Measurements from ENCODE around the gene HPN.
"Not testable (repeated sequence)": the region's sequence is repeated elsewhere in the genome, so short reads cannot be mapped to it uniquely, and the experiment has no call there.

HPN gene

DNA sequence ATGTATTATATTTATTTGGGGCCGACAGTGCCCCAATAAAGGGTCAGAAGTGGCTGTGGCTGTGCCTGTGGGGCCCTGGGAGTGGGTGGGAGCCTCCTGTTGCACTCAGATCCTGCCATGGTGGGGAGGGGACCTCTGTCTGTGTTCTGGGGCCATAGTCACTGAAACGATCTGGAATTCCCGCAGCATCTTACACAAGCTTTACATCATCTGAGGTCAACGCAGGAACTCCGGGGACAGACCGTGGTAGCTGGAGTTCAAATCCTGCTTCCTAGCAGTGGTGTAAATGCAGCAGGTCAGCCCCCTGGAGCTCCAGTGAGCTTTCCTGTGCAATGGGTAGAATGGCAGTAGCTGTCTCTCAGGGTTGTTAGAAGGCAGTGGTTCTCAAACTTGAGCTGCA, 15.1 kb upstream of the HPN start:
- FAIRE-seq, result no peak
- TF ChIP-seq PAX5 (IDR thresholded peaks at IDR 0.05; ENCODE audit: insufficient read depth, low read length, severe bottlenecking), result no peak
- no peak for TF ChIP-seq SPI1 (IDR thresholded peaks at IDR 0.05; ENCODE audit: low read depth, low read length)
- TF ChIP-seq POU2F2 (IDR thresholded peaks at IDR 0.05; ENCODE audit: low read depth, low read length), result no peak
- no peak for TF ChIP-seq TAF1 (IDR thresholded peaks at IDR 0.05; ENCODE audit: low read depth, low read length)
- TF ChIP-seq POLR2AphosphoS5 (IDR thresholded peaks at IDR 0.05; ENCODE audit: low read depth, low read length), result no peak
- no peak for TF ChIP-seq POLR2A (IDR thresholded peaks at IDR 0.05; ENCODE audit: low read depth, low read length)

DNA sequence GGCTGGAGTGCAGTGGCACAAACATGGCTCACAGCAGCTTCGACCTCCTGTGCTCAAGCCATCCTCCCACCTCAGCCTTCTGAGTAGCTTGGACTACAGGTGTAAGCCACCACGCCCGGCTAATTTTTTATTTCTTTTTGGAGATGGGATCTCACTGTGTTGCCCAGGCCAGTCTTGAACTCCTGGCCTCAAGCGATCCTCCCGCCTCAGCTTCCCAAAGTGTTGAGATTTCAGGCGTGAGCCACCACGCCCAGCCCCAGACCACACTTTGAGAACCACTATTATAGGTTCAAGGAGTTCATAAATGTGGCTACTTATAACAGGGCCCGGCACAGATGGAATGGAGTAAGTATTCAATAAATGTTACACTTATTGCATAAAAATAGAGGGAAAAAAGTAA, 14.5 kb upstream of the HPN start:
- FAIRE-seq, result no peak
- TF ChIP-seq SPI1 (IDR thresholded peaks at IDR 0.05; ENCODE audit: low read depth, low read length) (no peak), POLR2AphosphoS5 (IDR thresholded peaks at IDR 0.05; ENCODE audit: low read depth, low read length) (no peak), POLR2A (IDR thresholded peaks at IDR 0.05; ENCODE audit: low read depth, low read length) (no peak), POU2F2 (IDR thresholded peaks at IDR 0.05; ENCODE audit: low read depth, low read length) (no peak), PAX5 (IDR thresholded peaks at IDR 0.05; ENCODE audit: insufficient read depth, low read length, severe bottlenecking) (no peak), TAF1 (IDR thresholded peaks at IDR 0.05; ENCODE audit: low read depth, low read length) (no peak)
- no peak for DNase-seq (ENCODE audit: insufficient read length, low spot score)

More for the DNA sequence above, 15.1 kb upstream of the HPN start:
- DNase-seq (ENCODE audit: insufficient read length, low spot score), result no peak

DNA sequence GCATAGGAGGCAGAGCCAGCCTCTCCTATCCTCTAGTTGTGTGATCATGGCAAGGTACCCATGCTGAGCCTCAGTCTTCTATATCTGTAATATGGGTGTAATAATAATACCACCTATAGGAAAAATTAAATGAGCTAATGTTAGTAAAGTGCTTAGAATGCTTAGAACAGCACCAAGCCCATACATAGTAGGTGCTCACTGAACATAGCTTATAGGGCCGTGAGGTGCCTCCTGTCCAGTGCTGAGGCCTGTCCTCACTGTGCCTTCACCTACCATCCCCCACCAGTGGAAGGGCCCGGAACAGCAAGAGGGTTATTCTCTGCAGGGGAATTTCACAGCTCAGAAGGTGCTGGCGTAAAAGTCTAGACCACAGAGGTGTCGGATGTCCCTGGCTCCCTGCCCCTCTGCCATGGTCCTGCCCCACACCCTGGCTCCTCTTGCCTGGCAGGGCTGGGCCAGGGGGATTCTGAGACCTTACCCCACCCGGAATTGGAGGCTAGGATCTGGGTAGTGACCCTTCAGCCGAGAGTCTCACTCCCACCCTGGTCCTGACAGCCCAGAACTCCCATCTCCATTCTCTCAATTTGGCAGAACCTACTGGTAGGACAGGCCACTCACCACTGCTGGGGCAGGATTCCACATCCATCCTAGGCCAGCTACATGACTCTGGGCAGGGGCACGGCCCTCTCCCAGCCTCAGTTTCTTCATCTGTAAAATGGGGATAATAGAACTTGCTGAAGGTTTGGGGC, 13.5 kb upstream of the HPN start:
- no peak for TF ChIP-seq POLR2AphosphoS5 (IDR thresholded peaks at IDR 0.05; ENCODE audit: low read depth, low read length)
- TF ChIP-seq POLR2A (IDR thresholded peaks at IDR 0.05; ENCODE audit: low read depth, low read length), result no peak
- no peak for TF ChIP-seq SPI1 (IDR thresholded peaks at IDR 0.05; ENCODE audit: low read depth, low read length)
- no peak for TF ChIP-seq POU2F2 (IDR thresholded peaks at IDR 0.05; ENCODE audit: low read depth, low read length)
- TF ChIP-seq TAF1 (IDR thresholded peaks at IDR 0.05; ENCODE audit: low read depth, low read length), result no peak
- no peak for TF ChIP-seq PAX5 (IDR thresholded peaks at IDR 0.05; ENCODE audit: insufficient read depth, low read length, severe bottlenecking)
- DNase-seq (ENCODE audit: insufficient read length, low spot score) (no peak), FAIRE-seq (no peak)

DNA sequence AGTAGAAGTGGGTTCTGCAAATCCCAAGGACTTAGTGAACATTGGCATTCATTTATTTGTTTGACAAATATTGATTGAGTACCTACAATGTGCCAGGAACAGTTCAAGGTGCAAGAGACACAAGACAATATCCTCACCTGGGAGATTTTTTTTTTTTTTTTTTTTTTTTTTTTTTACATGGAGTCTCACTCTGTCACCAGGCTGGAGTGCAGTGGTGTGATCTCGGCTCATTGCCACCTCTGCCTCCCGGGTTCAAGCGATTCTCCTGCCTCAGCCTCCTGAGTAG, 13.0 kb upstream of the HPN start:
- DNase-seq (ENCODE audit: insufficient read length, low spot score); FAIRE-seq: not testable (repeated sequence)

DNA sequence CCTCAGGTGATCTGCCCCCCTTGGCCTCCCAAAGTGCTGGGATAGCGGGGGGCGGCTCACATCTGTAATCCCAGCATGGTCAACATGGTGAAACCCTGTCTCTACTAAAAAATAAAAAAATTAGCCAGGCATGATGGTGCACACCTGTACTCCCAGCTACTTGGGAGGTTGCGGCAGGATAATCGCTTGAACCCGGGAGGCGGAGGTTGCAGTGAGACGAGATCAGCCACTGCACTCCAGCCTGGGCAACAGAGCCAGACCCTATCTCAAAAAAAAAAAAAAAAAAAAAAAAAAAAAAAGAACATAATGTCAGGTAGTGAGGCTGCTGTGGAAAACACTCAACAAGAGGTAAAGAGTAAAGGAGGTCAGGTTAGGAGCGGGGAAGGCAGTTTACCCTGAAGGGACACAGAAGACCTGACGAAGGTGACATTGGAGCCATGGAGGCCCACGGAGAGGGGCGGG, 12.2 kb upstream of the HPN start:
- not testable (repeated sequence) for DNase-seq (ENCODE audit: insufficient read length, low spot score); FAIRE-seq

DNA sequence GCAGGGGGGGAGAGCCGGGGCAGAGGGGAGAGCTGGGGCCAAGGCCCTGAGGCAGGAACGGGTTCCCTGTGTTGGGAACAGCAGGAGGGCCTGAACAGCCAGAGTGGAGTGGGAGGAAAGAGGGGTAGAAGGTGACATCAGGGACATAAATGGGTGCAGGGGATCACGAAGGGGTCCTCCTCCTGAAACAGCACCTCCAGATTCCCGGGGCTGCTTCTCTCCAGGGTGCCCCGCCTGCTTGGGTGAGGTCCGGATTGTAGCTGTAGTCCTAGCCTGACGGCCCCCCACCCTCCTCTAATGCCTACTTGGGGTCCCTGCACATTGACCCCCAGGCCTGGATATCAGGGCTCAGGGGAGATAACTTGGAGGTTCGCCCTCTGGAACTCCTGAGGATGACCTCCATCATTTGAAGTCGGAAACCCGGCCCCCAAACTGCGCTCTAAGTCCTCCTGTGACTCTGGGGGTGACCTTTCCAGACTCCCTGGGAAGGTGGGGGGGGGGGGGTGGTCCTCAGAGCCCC, 11.7 kb upstream of the HPN start:
- no peak for TF ChIP-seq SPI1 (IDR thresholded peaks at IDR 0.05; ENCODE audit: low read depth, low read length)
- TF ChIP-seq POLR2AphosphoS5 (IDR thresholded peaks at IDR 0.05; ENCODE audit: low read depth, low read length), result no peak
- TF ChIP-seq POLR2A (IDR thresholded peaks at IDR 0.05; ENCODE audit: low read depth, low read length), result no peak
- no peak for TF ChIP-seq PAX5 (IDR thresholded peaks at IDR 0.05; ENCODE audit: insufficient read depth, low read length, severe bottlenecking)
- TF ChIP-seq TAF1 (IDR thresholded peaks at IDR 0.05; ENCODE audit: low read depth, low read length), result no peak
- TF ChIP-seq POU2F2 (IDR thresholded peaks at IDR 0.05; ENCODE audit: low read depth, low read length), result no peak
- FAIRE-seq (no peak), DNase-seq (ENCODE audit: insufficient read length, low spot score) (no peak)

DNA sequence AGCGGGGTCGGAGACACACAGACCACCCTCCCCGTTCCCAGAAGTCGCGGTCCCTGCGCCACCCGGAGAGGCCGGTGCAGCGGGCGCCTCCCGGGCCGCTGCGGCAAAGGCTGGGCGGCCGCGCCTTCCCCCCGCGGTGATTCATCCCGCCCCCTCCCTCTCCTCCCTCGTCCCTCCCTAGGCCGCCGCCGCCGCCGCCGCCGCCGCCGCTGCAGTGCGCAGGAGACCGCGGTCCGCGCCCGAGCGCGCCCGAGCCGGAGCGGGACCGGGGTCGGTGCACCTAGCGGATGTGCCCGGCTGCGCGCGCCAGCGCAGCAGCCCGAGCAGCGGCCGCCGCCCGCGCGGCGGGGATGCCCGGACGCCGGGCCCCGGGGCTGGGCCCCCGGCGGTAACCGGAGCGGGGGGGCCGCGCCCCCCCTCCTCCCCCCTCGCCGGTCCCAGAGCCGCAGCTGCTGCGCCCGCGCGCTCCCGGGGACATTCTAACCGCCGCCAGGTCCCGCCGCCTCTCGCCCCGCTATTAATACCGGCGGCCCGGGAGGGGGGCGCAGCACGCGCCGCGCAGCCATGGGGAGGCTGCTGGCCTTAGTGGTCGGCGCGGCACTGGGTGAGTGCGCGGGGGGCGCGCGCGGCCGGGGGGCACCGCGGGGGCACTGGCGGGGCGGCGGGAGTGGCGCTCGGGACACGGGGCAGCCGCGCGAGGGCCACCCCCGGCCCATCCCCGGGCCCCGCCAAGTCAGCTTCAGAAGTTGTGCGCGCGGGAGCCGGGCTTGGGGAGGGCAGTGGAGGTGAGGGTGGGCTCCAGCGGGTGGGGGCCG, 11.1 kb upstream of the HPN start, which contains the start of gene SCN1B:
TSS of gene SCN1B (plus strand) at position 214 of the 815 bp plus-strand sequence. CDS start at position 565, 351 bp downstream.
- DNase-seq (ENCODE audit: insufficient read length, low spot score), result peak; percentile 68
- peak; percentile 45 for FAIRE-seq
- TF ChIP-seq PAX5 (IDR thresholded peaks at IDR 0.05; ENCODE audit: insufficient read depth, low read length, severe bottlenecking), result no peak
- no peak for TF ChIP-seq POU2F2 (IDR thresholded peaks at IDR 0.05; ENCODE audit: low read depth, low read length)
- TF ChIP-seq TAF1 (IDR thresholded peaks at IDR 0.05; ENCODE audit: low read depth, low read length), result no peak
- no peak for TF ChIP-seq POLR2A (IDR thresholded peaks at IDR 0.05; ENCODE audit: low read depth, low read length)
- no peak for TF ChIP-seq POLR2AphosphoS5 (IDR thresholded peaks at IDR 0.05; ENCODE audit: low read depth, low read length)
- no peak for TF ChIP-seq SPI1 (IDR thresholded peaks at IDR 0.05; ENCODE audit: low read depth, low read length)

DNA sequence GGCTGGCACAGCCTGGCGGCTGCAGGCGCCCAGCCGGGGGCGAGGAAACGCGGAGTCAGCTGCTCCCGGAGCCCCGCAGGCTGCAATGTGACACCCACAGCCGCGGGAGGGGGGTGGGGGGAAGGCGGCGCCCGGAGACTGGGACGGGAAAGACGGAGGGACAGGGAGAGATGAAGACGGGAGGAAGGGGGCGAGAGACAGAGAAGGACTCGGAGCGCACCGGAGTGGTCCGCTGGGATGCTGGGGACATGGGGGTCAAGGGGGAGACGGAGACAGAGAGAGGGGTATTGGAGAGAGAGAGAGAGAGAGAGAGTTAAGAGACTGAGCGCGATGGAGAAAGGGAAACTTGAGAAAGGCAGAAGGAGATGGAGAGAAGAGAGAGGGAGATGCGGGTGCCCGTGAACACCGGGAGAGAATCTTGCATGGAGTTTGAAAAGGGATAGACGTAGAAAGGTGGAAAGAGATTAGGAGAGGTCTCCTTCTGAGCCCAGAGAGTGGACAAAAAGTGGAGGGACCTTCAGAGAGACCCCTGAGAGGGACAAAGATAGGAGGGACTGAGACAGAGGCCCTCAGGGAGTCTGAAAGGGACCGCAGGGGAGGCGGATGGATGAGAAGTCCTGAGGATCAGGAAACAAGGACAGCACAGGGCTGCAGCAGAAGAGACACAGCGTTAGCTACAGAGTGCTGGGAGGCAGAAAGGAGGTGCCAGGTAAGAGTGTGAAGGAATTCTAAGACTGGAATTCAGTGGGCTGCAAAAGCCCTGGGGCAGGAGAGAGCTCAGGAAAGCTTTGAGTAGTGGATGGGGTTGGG, 10.2 kb upstream of the HPN start:
- DNase-seq (ENCODE audit: insufficient read length, low spot score), result no peak
- TF ChIP-seq PAX5 (IDR thresholded peaks at IDR 0.05; ENCODE audit: insufficient read depth, low read length, severe bottlenecking) (no peak), SPI1 (IDR thresholded peaks at IDR 0.05; ENCODE audit: low read depth, low read length) (no peak), POLR2A (IDR thresholded peaks at IDR 0.05; ENCODE audit: low read depth, low read length) (no peak), TAF1 (IDR thresholded peaks at IDR 0.05; ENCODE audit: low read depth, low read length) (no peak), POU2F2 (IDR thresholded peaks at IDR 0.05; ENCODE audit: low read depth, low read length) (no peak), POLR2AphosphoS5 (IDR thresholded peaks at IDR 0.05; ENCODE audit: low read depth, low read length) (no peak)
- FAIRE-seq, result no peak

DNA sequence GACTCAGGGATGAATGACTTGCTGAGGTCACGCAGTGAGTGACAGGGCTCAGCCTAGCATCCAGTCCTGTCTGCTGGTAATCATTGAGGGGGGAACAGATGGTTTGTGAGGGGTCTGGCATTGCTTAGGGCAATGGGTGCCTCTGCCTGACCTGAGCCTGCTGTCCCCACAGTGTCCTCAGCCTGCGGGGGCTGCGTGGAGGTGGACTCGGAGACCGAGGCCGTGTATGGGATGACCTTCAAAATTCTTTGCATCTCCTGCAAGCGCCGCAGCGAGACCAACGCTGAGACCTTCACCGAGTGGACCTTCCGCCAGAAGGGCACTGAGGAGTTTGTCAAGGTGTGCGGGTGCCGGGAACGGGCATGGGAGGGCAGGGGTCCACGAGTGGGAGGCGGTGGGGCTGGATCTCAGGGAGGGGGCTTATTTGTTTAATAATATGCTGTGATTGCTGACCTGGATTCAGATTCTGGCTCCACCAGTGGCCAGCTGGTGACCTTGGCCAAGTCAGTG, 9.1 kb upstream of the HPN start:
- FAIRE-seq, result no peak
- no peak for DNase-seq (ENCODE audit: insufficient read length, low spot score)
- TF ChIP-seq POLR2A (IDR thresholded peaks at IDR 0.05; ENCODE audit: low read depth, low read length), result no peak
- no peak for TF ChIP-seq POLR2AphosphoS5 (IDR thresholded peaks at IDR 0.05; ENCODE audit: low read depth, low read length)
- TF ChIP-seq PAX5 (IDR thresholded peaks at IDR 0.05; ENCODE audit: insufficient read depth, low read length, severe bottlenecking), result no peak
- no peak for TF ChIP-seq SPI1 (IDR thresholded peaks at IDR 0.05; ENCODE audit: low read depth, low read length)
- TF ChIP-seq POU2F2 (IDR thresholded peaks at IDR 0.05; ENCODE audit: low read depth, low read length), result no peak
- TF ChIP-seq TAF1 (IDR thresholded peaks at IDR 0.05; ENCODE audit: low read depth, low read length), result no peak

All from GM12891 (cell line).